Endothelial cell of umbilical vein (primary cell): ENCODE results near the gene GALNT17. TPM values are rescaled to one million over a fixed set of nuclear protein-coding genes. Genes with fewer than 3 reads are reported as not detected.

ENCODE experiments used
- BruUV-seq: library from RNA; stranded (reverse); fragments of 400-500 nt; replicated peaks from 2 replicates; lab custom pipeline; 2021; lab: Mats Ljungman, UMichigan
- CTCF ChIA-PET: fragments of 300-600, 350-600 bp; sonication (Branson Sonifier 250); formaldehyde crosslinking; loops from one replicate; lab custom pipeline; 2021; ENCODE audit warnings: antibody characterized with exemption, inconsistent platforms; lab: Charles Lee
- POLR2A ChIA-PET: fragments of 300-600, 350-600 bp; sonication (Branson Sonifier 250); formaldehyde crosslinking; loops from one replicate; lab custom pipeline; 2021; ENCODE audit warnings: antibody characterized with exemption, inconsistent platforms; lab: Charles Lee
- DNase-seq: peaks from one replicate; pipeline ENCODE4 v3.0.0-alpha.2; 2011; ENCODE audit warnings: low read depth, low spot score
- FAIRE-seq: peaks from 2 replicates; lab custom pipeline; 2011; peaks lifted over from hg19 to GRCh38; lab: Jason Lieb, UNC
- H2AFZ ChIP-seq: 2 replicates; pipeline ENCODE4 v1.6.0; 2012; ENCODE audit warnings: low read depth, low read length, control low read depth, inconsistent platforms
- H3K27ac ChIP-seq: 2 replicates; pipeline ENCODE4 v1.5.1; 2011; ENCODE audit warnings: low read depth, mild to moderate bottlenecking, control low read depth, low read length, moderate library complexity; ENCODE audit not compliant: insufficient read depth
- H3K27me3 ChIP-seq, 2 experiments: 2 replicates each; pipeline versions ENCODE4 v1.6.0 to v1.6.1; 2011; ENCODE audit warnings: low read length in 2 of 2, mixed read lengths in 1 of 2; ENCODE audit not compliant: control insufficient read depth in 2 of 2, insufficient read depth in 2 of 2
- H3K36me3 ChIP-seq, 2 experiments: 2 replicates in 1 of 2; 3 replicates in 1 of 2; pipeline ENCODE4 v1.5.1; 2011; ENCODE audit warnings: low read length in 2 of 2, mild to moderate bottlenecking in 1 of 2, moderate library complexity in 1 of 2; ENCODE audit not compliant: control insufficient read depth in 2 of 2, insufficient read depth in 2 of 2; ENCODE audit errors: extremely low read depth in 1 of 2
- H3K4me1 ChIP-seq: 3 replicates; pipeline ENCODE4 v1.5.1; 2011; ENCODE audit warnings: mild to moderate bottlenecking, low read length; ENCODE audit not compliant: control insufficient read depth, insufficient read depth; ENCODE audit errors: extremely low read depth
- H3K4me2 ChIP-seq: 2 replicates; pipeline ENCODE4 v1.6.1; 2011; ENCODE audit warnings: low read length, control low read depth, mixed read lengths; ENCODE audit not compliant: insufficient read depth
- H3K4me3 ChIP-seq, 3 experiments: fragments of 200-600 bp in 1 of 3; sonication (generic), shearing (Covaris generic) in 1 of 3; replicated peaks in 1 of 3; 2 replicates each; pipeline ENCODE4 v1.5.1; 2011 to 2016; ENCODE audit warnings: control low read depth in 3 of 3, low read length in 3 of 3, mild to moderate bottlenecking in 2 of 3, inconsistent platforms in 1 of 3, low read depth in 1 of 3, moderate library complexity in 1 of 3; ENCODE audit not compliant: insufficient read depth in 1 of 3
- H3K79me2 ChIP-seq: 2 replicates; pipeline ENCODE4 v1.6.0; 2012; ENCODE audit warnings: low read length, inconsistent platforms; ENCODE audit not compliant: control insufficient read depth, insufficient read depth
- H3K9ac ChIP-seq: replicated peaks from 2 replicates; pipeline ENCODE3; 2011; ENCODE audit warnings: low read length, control low read depth; ENCODE audit not compliant: insufficient read depth; ENCODE audit errors: extremely low read depth
- H3K9me1 ChIP-seq: replicated peaks from 3 replicates; pipeline ENCODE4 v1.6.0; 2011; ENCODE audit warnings: mild to moderate bottlenecking, low read length; ENCODE audit not compliant: control insufficient read depth, insufficient read depth; ENCODE audit errors: extremely low read depth
- H3K9me3 ChIP-seq: replicated peaks from 2 replicates; pipeline ENCODE4 v1.5.1; 2012; ENCODE audit warnings: low read length, inconsistent platforms; ENCODE audit not compliant: control insufficient read depth, insufficient read depth
- H4K20me1 ChIP-seq: replicated peaks from 2 replicates; pipeline ENCODE3; 2011; ENCODE audit warnings: mild to moderate bottlenecking, low read length; ENCODE audit not compliant: control insufficient read depth, insufficient read depth; ENCODE audit errors: extremely low read depth
- CTCF ChIP-seq, 2 donors: IDR thresholded peaks; 1 replicate in 1 of 2; 2 replicates in 1 of 2; pipeline ENCODE4 v1.5.1; 2011; ENCODE audit warnings: low read length in 2 of 2, mild to moderate bottlenecking in 2 of 2, moderate library complexity in 2 of 2, control low read depth in 1 of 2, inconsistent platforms in 1 of 2, low read depth in 1 of 2; ENCODE audit not compliant: insufficient read depth in 1 of 2; ENCODE audit errors: extremely low read depth in 1 of 2
- EZH2 ChIP-seq: IDR thresholded peaks from 2 replicates; pipeline ENCODE4 v1.6.1; 2012; ENCODE audit warnings: borderline replicate concordance, low read depth, mild to moderate bottlenecking, moderate library complexity, low read length, inconsistent platforms; ENCODE audit not compliant: severe bottlenecking
- FOS ChIP-seq: IDR thresholded peaks from 2 replicates; pipeline ENCODE4 v1.6.1; 2011; ENCODE audit warnings: mild to moderate bottlenecking, low read length, moderate library complexity, borderline replicate concordance; ENCODE audit not compliant: insufficient read depth
- GATA2 ChIP-seq: IDR thresholded peaks from 2 replicates; pipeline ENCODE4 v1.7.0; 2011; ENCODE audit warnings: low read depth, mild to moderate bottlenecking, moderate library complexity, mixed read lengths, low read length; ENCODE audit not compliant: insufficient read length, insufficient read depth
- JUN ChIP-seq: IDR thresholded peaks from 2 replicates; pipeline ENCODE4 v1.6.1; 2011; ENCODE audit warnings: borderline replicate concordance, low read depth; ENCODE audit not compliant: insufficient read length, insufficient read depth
- MAX ChIP-seq: IDR thresholded peaks from 2 replicates; pipeline ENCODE4 v1.6.1; 2011; ENCODE audit not compliant: insufficient read depth, insufficient read length
- MYC ChIP-seq: IDR thresholded peaks from one replicate; pipeline ENCODE4 v1.6.1; 2011; ENCODE audit warnings: mild to moderate bottlenecking, low read depth, low read length
- POLR2A ChIP-seq: IDR thresholded peaks from 2 replicates; pipeline ENCODE4 v1.6.1; 2012; ENCODE audit warnings: low read depth, mild to moderate bottlenecking, control low read depth, low read length
- POLR2AphosphoS5 ChIP-seq: IDR thresholded peaks from 2 replicates; pipeline ENCODE4 v1.6.1; 2012; ENCODE audit warnings: low read depth, mild to moderate bottlenecking, control low read depth, low read length, moderate library complexity; ENCODE audit not compliant: insufficient read depth
- dilution Hi-C: fragments of 300-500 bp; cut with MboI; formaldehyde crosslinking; loops from one replicate; pipeline ENCODE4 v1.15.0; 2019; ENCODE audit warnings: low sequenced_read_pairs; ENCODE audit not compliant: extremely low pct_ligation_motif_present
- intact Hi-C: fragments of 100-400 bp; cut with micrococcal nuclease; formaldehyde crosslinking; loops from one replicate; pipeline ENCODE4 v1.10.0; 2022
- polyA plus RNA-seq, 4 experiments: library from polyadenylated mRNA; depleted of rRNA in 3 of 4; stranded (reverse) in 3 of 4; unstranded in 1 of 4; fragments of >200 nt; gene quantifications; 2 replicates each; pipeline versions ENCODE4 v1.2.1 to v1.2.3, GENCODE V29; 2011 to 2012; ENCODE audit warnings: missing spikeins in 1 of 4
- total RNA-seq: library from RNA; stranded (reverse); gene quantifications from 2 replicates; pipeline ENCODE4 v1.2.3, GENCODE V29; 2021

Gene GALNT17
- total and polyA plus RNA-seq, 2 donors (not counting 3 experiments of a cell fraction or from before 2014, with no cell fraction given) = not detected

GRCh38 chr7:71457846-71458590, 326.1 kb downstream of the GALNT17 start:
- ChIA-PET CTCF (no interaction called here), POLR2A (no interaction called here)
- H4K20me1 ChIP-seq = no peaks in the 10 kb centered on the region
- H3K9me1 ChIP-seq = no peaks in the 10 kb centered on the region
- H3K4me1 ChIP-seq = no peaks in the 10 kb centered on the region
- no peaks in the 10 kb centered on the region for H3K36me3 ChIP-seq
- H3K27ac ChIP-seq = no peak overlapping the region
- no peaks in the 10 kb centered on the region for H3K79me2 ChIP-seq
- FAIRE-seq (no peak), DNase-seq (no peak)
- no peak overlapping the region for H3K9ac ChIP-seq
- H3K4me2 ChIP-seq = no peak overlapping the region
- H3K4me3 ChIP-seq = no peak overlapping the region
- no peak for TF ChIP-seq EZH2
- TF ChIP-seq POLR2AphosphoS5 = no peak
- no peak for TF ChIP-seq GATA2
- TF ChIP-seq POLR2A = no peak
- no peak overlapping the region for H2AFZ ChIP-seq
- no TSS peak for BruUV-seq
- dilution Hi-C loops = no loop called here
- peaks cover 1% of the 10 kb centered on the region for H3K9me3 ChIP-seq
- no peaks in the 10 kb centered on the region for H3K27me3 ChIP-seq
- intact Hi-C loops = no loop called here

- H3K36me3 ChIP-seq = no peaks in the 10 kb centered on the region
- no peaks in the 10 kb centered on the region for H3K79me2 ChIP-seq
- CTCF ChIA-PET = no interaction called here
- H3K4me2 ChIP-seq = no peak overlapping the region
- no TSS peak for BruUV-seq
- no peak overlapping the region for H3K9ac ChIP-seq
- intact Hi-C loops = no loop called here
- no peaks in the 10 kb centered on the region for H3K27me3 ChIP-seq
- no peak for FAIRE-seq
- H3K27ac ChIP-seq = no peak overlapping the region
- TF ChIP-seq FOS = no peak
- TF ChIP-seq POLR2AphosphoS5 = no peak
- TF ChIP-seq MYC = no peak
- TF ChIP-seq POLR2A = no peak
- TF ChIP-seq EZH2 = no peak
- TF ChIP-seq JUN = no peak
- TF ChIP-seq MAX = no peak
- no peak for TF ChIP-seq CTCF (IDR thresholded peaks at IDR 0.05; ENCODE audit: extremely low read depth in 1 of 2, insufficient read depth in 1 of 2, low read depth in 1 of 2, low read length in 2 of 2)
- no peak for TF ChIP-seq GATA2
- peaks cover 1% of the 10 kb centered on the region for H3K9me3 ChIP-seq
- no peaks in the 10 kb centered on the region for H4K20me1 ChIP-seq
- H3K9me1 ChIP-seq = no peaks in the 10 kb centered on the region
- POLR2A ChIA-PET = no interaction called here
- no peaks in the 10 kb centered on the region for H3K4me1 ChIP-seq
- DNase-seq = no peak
- dilution Hi-C loops = no loop called here
- H3K4me3 ChIP-seq = no peak overlapping the region
- H2AFZ ChIP-seq = no peak overlapping the region
Measured at GRCh38 chr7:71459132-71459531, 327.2 kb downstream of the GALNT17 start.
